ENCODE measurements around the gene FHL2.

GRCh38 chr2:105427485-105427884, 28.6 kb upstream of the FHL2 start:
- no peak for TF ChIP-seq USF2 (CRISPR knock-in tag; IDR thresholded peaks at IDR 0.05)
- TF ChIP-seq CTCF (IDR thresholded peaks at IDR 0.05): no peak
- TF ChIP-seq RELA (CRISPR knock-in tag; IDR thresholded peaks at IDR 0.05; ENCODE audit: borderline replicate concordance): no peak
- no peak for TF ChIP-seq ZNF671 (CRISPR knock-in tag; IDR thresholded peaks at IDR 0.05)
- TF ChIP-seq ATF3 (CRISPR knock-in tag; conservative IDR thresholded peaks at IDR 0.05): no peak
- no peak for TF ChIP-seq ZNF416 (CRISPR knock-in tag; IDR thresholded peaks at IDR 0.05)
- TF ChIP-seq ZNF232 (CRISPR knock-in tag; IDR thresholded peaks at IDR 0.05): no peak
- TF ChIP-seq ZNF121 (CRISPR knock-in tag; IDR thresholded peaks at IDR 0.05): no peak
- no peak for TF ChIP-seq PRDM15 (CRISPR knock-in tag; IDR thresholded peaks at IDR 0.05)
- TF ChIP-seq TEAD1 (CRISPR knock-in tag; IDR thresholded peaks at IDR 0.05): no peak
- TF ChIP-seq TP53 (CRISPR knock-in tag; IDR thresholded peaks at IDR 0.05): no peak
- no peak for TF ChIP-seq NR3C1 (CRISPR knock-in tag; conservative IDR thresholded peaks at IDR 0.05; ENCODE audit: low read depth)
- TF ChIP-seq ZSCAN18 (CRISPR knock-in tag; IDR thresholded peaks at IDR 0.05): no peak

All from WTC11 (cell line).